GM12874 (cell line): ENCODE measurements around the gene MAML3.

Source experiments
- TF ChIP-seq, protein P1 (sequence below): IDR thresholded peaks from 2 replicates; pipeline ENCODE4 v1.5.1; 2011; ENCODE audit warnings: low read depth, mild to moderate bottlenecking, control low read depth, low read length, moderate library complexity; ENCODE audit not compliant: insufficient read depth

The MAML3 gene

GRCh38 chr4:139802931-139803330 lies 351.1 kb downstream of the MAML3 start:
- TF ChIP-seq, protein P1, sequence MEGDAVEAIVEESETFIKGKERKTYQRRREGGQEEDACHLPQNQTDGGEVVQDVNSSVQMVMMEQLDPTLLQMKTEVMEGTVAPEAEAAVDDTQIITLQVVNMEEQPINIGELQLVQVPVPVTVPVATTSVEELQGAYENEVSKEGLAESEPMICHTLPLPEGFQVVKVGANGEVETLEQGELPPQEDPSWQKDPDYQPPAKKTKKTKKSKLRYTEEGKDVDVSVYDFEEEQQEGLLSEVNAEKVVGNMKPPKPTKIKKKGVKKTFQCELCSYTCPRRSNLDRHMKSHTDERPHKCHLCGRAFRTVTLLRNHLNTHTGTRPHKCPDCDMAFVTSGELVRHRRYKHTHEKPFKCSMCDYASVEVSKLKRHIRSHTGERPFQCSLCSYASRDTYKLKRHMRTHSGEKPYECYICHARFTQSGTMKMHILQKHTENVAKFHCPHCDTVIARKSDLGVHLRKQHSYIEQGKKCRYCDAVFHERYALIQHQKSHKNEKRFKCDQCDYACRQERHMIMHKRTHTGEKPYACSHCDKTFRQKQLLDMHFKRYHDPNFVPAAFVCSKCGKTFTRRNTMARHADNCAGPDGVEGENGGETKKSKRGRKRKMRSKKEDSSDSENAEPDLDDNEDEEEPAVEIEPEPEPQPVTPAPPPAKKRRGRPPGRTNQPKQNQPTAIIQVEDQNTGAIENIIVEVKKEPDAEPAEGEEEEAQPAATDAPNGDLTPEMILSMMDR = no peak

- TF ChIP-seq, protein P1 = no peak
Measured at GRCh38 chr4:139802488-139802887, 351.5 kb downstream of the MAML3 start.

- TF ChIP-seq, protein P1 = no peak
Measured at GRCh38 chr4:139801895-139802294, 352.1 kb downstream of the MAML3 start.

DNA sequence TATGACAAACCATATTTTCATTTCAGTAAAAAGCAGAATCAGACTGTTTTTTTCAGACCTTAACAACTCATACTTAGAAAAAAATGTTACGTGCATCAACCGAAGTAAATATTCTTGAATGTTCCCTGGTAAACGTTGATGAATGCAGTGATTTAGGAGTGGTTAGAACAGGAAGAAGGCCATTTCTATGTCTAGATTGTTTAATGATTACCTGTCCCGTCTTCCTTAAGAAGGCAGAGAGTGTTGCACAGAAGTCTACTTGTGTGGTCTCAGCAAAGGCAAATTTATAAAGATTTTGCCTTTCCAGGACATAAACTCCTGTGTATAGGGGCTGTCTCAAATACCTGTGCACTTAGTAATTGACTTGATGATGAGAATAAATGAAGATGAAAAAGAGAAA lies 353.9 kb downstream of the MAML3 start:
- TF ChIP-seq, protein P1 = no peak

DNA sequence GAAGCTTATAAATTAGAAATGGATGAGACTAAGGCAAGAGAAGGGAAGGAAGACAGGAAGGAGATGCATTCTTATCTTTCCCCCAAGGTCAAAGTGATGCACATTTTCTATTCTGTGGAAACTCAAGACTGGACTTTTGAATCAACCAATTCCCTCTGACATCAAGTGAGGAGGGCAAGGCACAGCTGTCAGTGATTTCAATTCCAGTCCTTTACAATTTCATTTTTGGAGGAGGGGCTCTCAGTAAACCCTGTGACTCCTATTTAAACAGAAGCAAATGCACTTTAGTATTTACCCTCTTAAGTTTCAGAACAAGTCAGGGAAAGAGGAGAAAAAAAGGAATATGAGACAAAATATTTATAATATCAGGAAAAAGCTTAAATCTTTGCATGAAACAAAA lies 354.4 kb downstream of the MAML3 start:
- TF ChIP-seq, protein P1 = no peak

- TF ChIP-seq, protein P1 = no peak
Measured at GRCh38 chr4:139798456-139798855, 355.5 kb downstream of the MAML3 start.

DNA sequence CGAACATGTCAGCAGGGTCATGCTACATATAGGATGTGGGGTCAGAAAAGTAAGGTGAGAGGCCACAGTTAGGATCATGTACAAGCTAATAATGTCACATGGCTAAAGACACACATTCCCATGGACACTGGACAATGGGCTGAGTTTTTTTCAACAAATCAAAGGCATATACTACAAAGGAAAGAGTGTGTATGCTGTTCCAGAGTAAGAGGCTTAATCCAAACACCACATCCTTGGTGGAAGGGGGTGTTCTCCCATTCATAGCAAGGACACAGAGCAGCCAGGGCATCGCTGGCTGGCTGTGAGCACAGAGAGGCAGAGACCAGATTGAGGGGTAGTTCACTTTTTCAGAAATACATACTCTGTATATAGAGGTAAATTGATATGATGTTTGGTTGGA lies 356.7 kb downstream of the MAML3 start:
- TF ChIP-seq, protein P1 = no peak
